Measurements from ENCODE around the gene MOXD1.

The MOXD1 gene

GRCh38 chr6:132348231-132348630, 53.0 kb downstream of the MOXD1 start:
- Histone ChIP-seq H2AFZ (ENCODE audit: low read depth) (no peak overlapping the region), H3K36me3 (ENCODE audit: insufficient read depth) (no peaks in the 10 kb centered on the region), H3K4me1 (ENCODE audit: low read depth, poor library complexity, severe bottlenecking) (no peaks in the 10 kb centered on the region), H3K79me2 (ENCODE audit: insufficient read depth, low read depth) (no peaks in the 10 kb centered on the region), H3K27me3 (ENCODE audit: insufficient read depth, low read depth) (no peaks in the 10 kb centered on the region), H3K4me2 (no peak overlapping the region), H3K4me3 (IDR thresholded peaks at IDR 0.05; ENCODE audit: insufficient read depth, low read depth, low read length) (no peak overlapping the region), H3K9ac (no peak overlapping the region), H3K27ac (no peak overlapping the region), H4K20me1 (ENCODE audit: insufficient read depth) (no peaks in the 10 kb centered on the region)
- no peak for TF ChIP-seq CTCF (conservative IDR thresholded peaks at IDR 0.05; ENCODE audit: low read depth, low read length)

- H3K36me3 ChIP-seq (ENCODE audit: insufficient read depth) = no peaks in the 10 kb centered on the region
- H2AFZ ChIP-seq (ENCODE audit: low read depth) = no peak overlapping the region
- H3K9ac ChIP-seq = no peak overlapping the region
- H3K4me1 ChIP-seq (ENCODE audit: low read depth, poor library complexity, severe bottlenecking) = no peaks in the 10 kb centered on the region
- no peaks in the 10 kb centered on the region for H3K79me2 ChIP-seq (ENCODE audit: insufficient read depth, low read depth)
- H3K27me3 ChIP-seq (ENCODE audit: insufficient read depth, low read depth) = no peaks in the 10 kb centered on the region
- no peak overlapping the region for H3K4me3 ChIP-seq (IDR thresholded peaks at IDR 0.05; ENCODE audit: insufficient read depth, low read depth, low read length)
- H3K27ac ChIP-seq = no peak overlapping the region
- H3K4me2 ChIP-seq = no peak overlapping the region
- H4K20me1 ChIP-seq (ENCODE audit: insufficient read depth) = no peaks in the 10 kb centered on the region
- no peak for TF ChIP-seq CTCF (conservative IDR thresholded peaks at IDR 0.05; ENCODE audit: low read depth, low read length)
Measured at GRCh38 chr6:132344811-132345210, 56.5 kb downstream of the MOXD1 start.

- H3K4me2 ChIP-seq = no peak overlapping the region
- no peak overlapping the region for H3K9ac ChIP-seq
- no peaks in the 10 kb centered on the region for H4K20me1 ChIP-seq (ENCODE audit: insufficient read depth)
- no peak for TF ChIP-seq CTCF (conservative IDR thresholded peaks at IDR 0.05; ENCODE audit: low read depth, low read length)
- H3K4me1 ChIP-seq (ENCODE audit: low read depth, poor library complexity, severe bottlenecking) = no peaks in the 10 kb centered on the region
- H2AFZ ChIP-seq (ENCODE audit: low read depth) = no peak overlapping the region
- H3K79me2 ChIP-seq (ENCODE audit: insufficient read depth, low read depth) = no peaks in the 10 kb centered on the region
- no peaks in the 10 kb centered on the region for H3K27me3 ChIP-seq (ENCODE audit: insufficient read depth, low read depth)
- no peaks in the 10 kb centered on the region for H3K36me3 ChIP-seq (ENCODE audit: insufficient read depth)
- H3K4me3 ChIP-seq (IDR thresholded peaks at IDR 0.05; ENCODE audit: insufficient read depth, low read depth, low read length) = no peak overlapping the region
- H3K27ac ChIP-seq = no peak overlapping the region
Measured at GRCh38 chr6:132341646-132342045, 59.6 kb downstream of the MOXD1 start.

GRCh38 chr6:132334521-132334885, 66.8 kb downstream of the MOXD1 start:
- Histone ChIP-seq H3K36me3 (ENCODE audit: insufficient read depth) (no peaks in the 10 kb centered on the region), H3K27me3 (ENCODE audit: insufficient read depth, low read depth) (no peaks in the 10 kb centered on the region), H3K4me2 (no peak overlapping the region), H3K9ac (no peak overlapping the region), H2AFZ (ENCODE audit: low read depth) (no peak overlapping the region), H3K27ac (no peak overlapping the region), H3K4me3 (IDR thresholded peaks at IDR 0.05; ENCODE audit: insufficient read depth, low read depth, low read length) (no peak overlapping the region), H4K20me1 (ENCODE audit: insufficient read depth) (no peaks in the 10 kb centered on the region), H3K4me1 (ENCODE audit: low read depth, poor library complexity, severe bottlenecking) (no peaks in the 10 kb centered on the region), H3K79me2 (ENCODE audit: insufficient read depth, low read depth) (no peaks in the 10 kb centered on the region)
- TF ChIP-seq CTCF (conservative IDR thresholded peaks at IDR 0.05; ENCODE audit: low read depth, low read length) = no peak
